GM19467 (cell line): ENCODE results near the gene SYTL5.

Source experiments
- ATAC-seq: cut with Tn5 transposase; IDR thresholded peaks from one replicate; pipeline ENCODE4 v1.9.1; 2021; ENCODE audit warnings: mild to moderate bottlenecking, moderate library complexity; ENCODE audit not compliant: unreplicated experiment

SYTL5 gene

GRCh38 chrX:38086451-38087215, 80.3 kb downstream of the SYTL5 start:
- no peak for ATAC-seq

- ATAC-seq = no peak
Observed at GRCh38 chrX:38087594-38087993, 81.2 kb downstream of the SYTL5 start.

- ATAC-seq = no peak
Observed at GRCh38 chrX:38089173-38089982, 83.0 kb downstream of the SYTL5 start.

GRCh38 chrX:38095971-38096529, 89.7 kb downstream of the SYTL5 start:
- ATAC-seq = no peak

GRCh38 chrX:38099688-38100087, 93.3 kb downstream of the SYTL5 start:
- no peak for ATAC-seq

GRCh38 chrX:38102240-38102639, 95.9 kb downstream of the SYTL5 start:
- no peak for ATAC-seq

- no peak for ATAC-seq
Observed at GRCh38 chrX:38102875-38103274, 96.5 kb downstream of the SYTL5 start.

- peak; percentile 79 for ATAC-seq
Observed at GRCh38 chrX:38103857-38104812, 97.8 kb downstream of the SYTL5 start.

- ATAC-seq = no peak
Observed at GRCh38 chrX:38105216-38105725, 98.9 kb downstream of the SYTL5 start.

GRCh38 chrX:38106991-38107655, 100.8 kb downstream of the SYTL5 start:
- ATAC-seq = no peak

GRCh38 chrX:38108364-38108763, 102.0 kb downstream of the SYTL5 start:
- ATAC-seq = no peak

GRCh38 chrX:38109042-38109898, 102.9 kb downstream of the SYTL5 start:
- ATAC-seq = no peak

GRCh38 chrX:38110231-38110630, 103.9 kb downstream of the SYTL5 start:
- ATAC-seq = no peak

- no peak for ATAC-seq
Observed at GRCh38 chrX:38111196-38111595, 104.8 kb downstream of the SYTL5 start.

- peak; percentile 83 for ATAC-seq
Observed at GRCh38 chrX:38112566-38112965, 106.2 kb downstream of the SYTL5 start.

- no peak for ATAC-seq
Observed at GRCh38 chrX:38116706-38117105, 110.4 kb downstream of the SYTL5 start.

- no peak for ATAC-seq
Observed at GRCh38 chrX:38117485-38117884, 111.1 kb downstream of the SYTL5 start.

- ATAC-seq = no peak
Observed at GRCh38 chrX:38124000-38124399, 117.6 kb downstream of the SYTL5 start.

- no peak for ATAC-seq
Observed at GRCh38 chrX:38126179-38126578, 119.8 kb downstream of the SYTL5 start.
